Cardiac muscle cell (in vitro differentiated cells and primary cell): ENCODE measurements around the gene NTPCR. TPM values are rescaled to one million over a fixed set of nuclear protein-coding genes. Genes with fewer than 3 reads are reported as not detected.
A peak's percentile ranks its signal among the peaks of the same experiment; 100 is the strongest.

ENCODE experiments used
- DNase-seq, 2 donors: peaks; one replicate each; pipeline versions ENCODE4 v3.0.0 to v3.0.0-alpha.2; 2010 to 2017; ENCODE audit warnings: low read depth in 1 of 2, low spot score in 1 of 2
- H3K27ac ChIP-seq: fragments of 200-600 bp; sonication (generic); 2 replicates; pipeline ENCODE4 v1.5.1; 2016
- H3K27me3 ChIP-seq: fragments of 200-600 bp; sonication (generic); 2 replicates; pipeline ENCODE4 v1.6.0; 2016; ENCODE audit warnings: control low read depth
- H3K36me3 ChIP-seq: fragments of 200-600 bp; sonication (generic); 2 replicates; pipeline ENCODE4 v1.5.1; 2016; ENCODE audit warnings: control low read depth
- H3K4me1 ChIP-seq: fragments of 200-600 bp; sonication (generic); 2 replicates; pipeline ENCODE4 v1.8.1; 2017; ENCODE audit warnings: low read depth, mild to moderate bottlenecking, mixed run types
- H3K4me3 ChIP-seq: fragments of 200-600 bp; sonication (generic); 2 replicates; pipeline ENCODE4 v1.5.1; 2016; ENCODE audit warnings: mild to moderate bottlenecking
- H3K9me3 ChIP-seq: fragments of 200-600 bp; sonication (generic); 2 replicates; pipeline ENCODE4 v1.5.1; 2017; ENCODE audit warnings: low read depth, mild to moderate bottlenecking, control low read depth
- CTCF ChIP-seq: IDR thresholded peaks from 2 replicates; pipeline ENCODE4 v1.5.1; 2012; ENCODE audit warnings: low read depth, mild to moderate bottlenecking, low read length
- polyA plus RNA-seq: library from polyadenylated mRNA; unstranded; fragments of >200 nt; fragmentation: Nextera tagmentation; extraction: Ambion mirVana; gene quantifications from 2 replicates; pipeline ENCODE4 v1.2.1, GENCODE V29; 2016
- total RNA-seq: library from RNA; depleted of rRNA; stranded (reverse); fragments of >200 nt; gene quantifications from 2 replicates; pipeline ENCODE4 v1.2.3, GENCODE V29; 2016

Gene NTPCR
- total and polyA plus RNA-seq, 2 experiments from 2014 or later, result 37.5 to 154 TPM

- DNase-seq, result no peak
- Histone ChIP-seq H3K4me1 (peaks cover 19% of the 10 kb centered on the region), H3K27ac (no peak overlapping the region), H3K36me3 (no peaks in the 10 kb centered on the region), H3K4me3 (no peak overlapping the region), H3K27me3 (no peaks in the 10 kb centered on the region), H3K9me3 (no peaks in the 10 kb centered on the region)
- TF ChIP-seq CTCF, result no peak
Measured at GRCh38 chr1:233022246-233022645, 71.8 kb downstream of the NTPCR start.

- no peak for DNase-seq
- Histone ChIP-seq H3K4me3 (no peak overlapping the region), H3K36me3 (no peaks in the 10 kb centered on the region), H3K27me3 (no peaks in the 10 kb centered on the region), H3K9me3 (no peaks in the 10 kb centered on the region), H3K4me1 (peaks cover 16% of the 10 kb centered on the region), H3K27ac (no peak overlapping the region)
- no peak for TF ChIP-seq CTCF
Measured at GRCh38 chr1:233024199-233024598, 73.8 kb downstream of the NTPCR start.

- Histone ChIP-seq H3K4me3 (no peak overlapping the region), H3K27me3 (no peaks in the 10 kb centered on the region), H3K4me1 (peaks cover 12% of the 10 kb centered on the region), H3K27ac (no peak overlapping the region), H3K36me3 (no peaks in the 10 kb centered on the region), H3K9me3 (no peaks in the 10 kb centered on the region)
- peak; percentile 41 to 76 for DNase-seq
- TF ChIP-seq CTCF, result peak; percentile 46
Measured at GRCh38 chr1:233025157-233025556, 74.7 kb downstream of the NTPCR start.

- peaks cover 12% of the 10 kb centered on the region for H3K4me1 ChIP-seq
- H3K27ac ChIP-seq, result no peak overlapping the region
- TF ChIP-seq CTCF, result no peak
Measured at GRCh38 chr1:233025567-233025966, 75.2 kb downstream of the NTPCR start.

GRCh38 chr1:233027046-233027445 lies 76.6 kb downstream of the NTPCR start:
- H3K9me3 ChIP-seq, result no peaks in the 10 kb centered on the region
- no peaks in the 10 kb centered on the region for H3K36me3 ChIP-seq
- peaks cover 15% of the 10 kb centered on the region for H3K4me1 ChIP-seq
- no peak for TF ChIP-seq CTCF
- H3K27me3 ChIP-seq, result no peaks in the 10 kb centered on the region
- DNase-seq, result no peak
- no peak overlapping the region for H3K27ac ChIP-seq
- H3K4me3 ChIP-seq, result no peak overlapping the region

More at GRCh38 chr1:233025567-233025966, 75.2 kb downstream of the NTPCR start:
- no peaks in the 10 kb centered on the region for H3K27me3 ChIP-seq
- no peaks in the 10 kb centered on the region for H3K9me3 ChIP-seq
- no peak for DNase-seq
- no peak overlapping the region for H3K4me3 ChIP-seq
- H3K36me3 ChIP-seq, result no peaks in the 10 kb centered on the region

GRCh38 chr1:233031521-233031920 lies 81.1 kb downstream of the NTPCR start:
- Histone ChIP-seq H3K9me3 (no peaks in the 10 kb centered on the region), H3K27me3 (no peaks in the 10 kb centered on the region), H3K36me3 (no peaks in the 10 kb centered on the region), H3K4me3 (no peak overlapping the region), H3K4me1 (peaks cover 22% of the 10 kb centered on the region), H3K27ac (no peak overlapping the region)
- DNase-seq, result no peak
- TF ChIP-seq CTCF, result no peak
